ENCODE results near the gene PCYT1B. TPM values are rescaled to one million over a fixed set of nuclear protein-coding genes. Genes with fewer than 3 reads are reported as not detected.
"Not testable (repeated sequence)": the region's sequence is repeated elsewhere in the genome, so short reads cannot be mapped to it uniquely, and the experiment has no call there.

PCYT1B gene
- total RNA-seq, 2 experiments from 2014 or later, result not detected

- ChIA-PET CTCF (no interaction called here), POLR2A (no interaction called here)
- Mint-ChIP-seq H3K36me3 (ENCODE audit: low read depth) (no peaks in the 10 kb centered on the region), H3K4me1 (ENCODE audit: low read depth) (no peaks in the 10 kb centered on the region), H3K9me3 (ENCODE audit: insufficient read depth) (no peaks in the 10 kb centered on the region), H3K27ac (no peak overlapping the region), H3K27me3 (ENCODE audit: low read depth) (peaks cover 5% of the 10 kb centered on the region), H3K4me3 (no peak overlapping the region)
- DNase-seq (no peak), ATAC-seq (no peak)
These were observed 15.2 kb upstream of the PCYT1B start for GRCh38 chrX:24662352-24662751.

GRCh38 chrX:24661292-24661691, 14.1 kb upstream of the PCYT1B start:
- no peak for ATAC-seq
- Mint-ChIP-seq H3K27me3 (ENCODE audit: low read depth) (peaks cover 5% of the 10 kb centered on the region), H3K27ac (no peak overlapping the region), H3K9me3 (ENCODE audit: insufficient read depth) (no peaks in the 10 kb centered on the region), H3K4me1 (ENCODE audit: low read depth) (no peaks in the 10 kb centered on the region), H3K4me3 (no peak overlapping the region), H3K36me3 (ENCODE audit: low read depth) (no peaks in the 10 kb centered on the region)
- ChIA-PET CTCF (no interaction called here), POLR2A (no interaction called here)
- DNase-seq, result no peak

- Mint-ChIP-seq H3K27me3 (ENCODE audit: low read depth) (peaks cover 5% of the 10 kb centered on the region), H3K9me3 (ENCODE audit: insufficient read depth) (no peaks in the 10 kb centered on the region), H3K4me1 (ENCODE audit: low read depth) (no peaks in the 10 kb centered on the region), H3K36me3 (ENCODE audit: low read depth) (no peaks in the 10 kb centered on the region), H3K27ac (no peak overlapping the region), H3K4me3 (no peak overlapping the region)
- POLR2A ChIA-PET, result no interaction called here
- CTCF ChIA-PET, result no interaction called here
- DNase-seq (no peak), ATAC-seq (no peak)
These were observed 12.5 kb upstream of the PCYT1B start for GRCh38 chrX:24659646-24660045.

- Mint-ChIP-seq H3K4me3 (no peak overlapping the region), H3K27me3 (ENCODE audit: low read depth) (peaks cover 5% of the 10 kb centered on the region), H3K27ac (no peak overlapping the region), H3K36me3 (ENCODE audit: low read depth) (no peaks in the 10 kb centered on the region), H3K4me1 (ENCODE audit: low read depth) (no peaks in the 10 kb centered on the region), H3K9me3 (ENCODE audit: insufficient read depth) (no peaks in the 10 kb centered on the region)
- DNase-seq (no peak), ATAC-seq (no peak)
- ChIA-PET POLR2A (no interaction called here), CTCF (no interaction called here)
These were observed 12.0 kb upstream of the PCYT1B start for GRCh38 chrX:24659106-24659505.

GRCh38 chrX:24658421-24658820, 11.3 kb upstream of the PCYT1B start:
- ATAC-seq, result no peak
- DNase-seq, result no peak
- no peaks in the 10 kb centered on the region for H3K9me3 Mint-ChIP-seq (ENCODE audit: insufficient read depth)
- H3K4me3 Mint-ChIP-seq, result no peak overlapping the region
- no peaks in the 10 kb centered on the region for H3K4me1 Mint-ChIP-seq (ENCODE audit: low read depth)
- H3K27me3 Mint-ChIP-seq (ENCODE audit: low read depth), result peaks cover 5% of the 10 kb centered on the region
- CTCF ChIA-PET, result no interaction called here
- POLR2A ChIA-PET, result no interaction called here
- H3K27ac Mint-ChIP-seq, result no peak overlapping the region
- H3K36me3 Mint-ChIP-seq (ENCODE audit: low read depth), result no peaks in the 10 kb centered on the region

DNA sequence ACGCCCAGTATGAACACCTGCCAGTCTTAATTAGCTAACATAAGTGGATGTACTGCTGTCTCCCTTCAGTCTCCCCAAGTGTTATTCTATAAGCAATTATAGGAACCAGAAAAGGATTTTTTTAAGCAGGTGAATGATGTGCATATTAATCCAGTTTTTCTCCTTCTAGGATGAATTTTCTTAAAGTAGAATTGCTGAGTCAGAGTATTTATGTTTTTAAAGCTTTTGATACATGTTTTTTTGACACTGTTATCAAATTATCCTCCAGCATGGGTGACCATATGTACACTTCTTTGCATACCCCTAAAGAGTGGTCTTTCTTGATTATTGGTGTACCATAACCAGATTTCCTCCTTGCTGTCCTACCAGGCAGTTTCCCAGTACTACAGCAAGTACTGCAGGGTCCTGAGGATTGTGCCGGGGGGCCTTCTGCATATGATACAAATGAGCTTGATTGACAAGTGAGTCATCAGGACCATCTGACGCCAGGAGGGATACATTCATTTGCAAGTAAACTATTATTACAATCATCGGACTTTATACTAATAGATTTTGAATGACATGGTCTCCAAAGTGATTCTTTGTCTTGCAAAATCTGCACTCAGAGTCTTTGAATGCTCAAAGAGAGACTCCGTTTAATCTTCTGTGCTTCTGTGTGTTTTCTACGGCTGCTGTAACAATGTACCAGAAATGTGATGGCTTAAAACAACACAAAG, 10.7 kb upstream of the PCYT1B start:
- Mint-ChIP-seq H3K36me3 (ENCODE audit: low read depth) (no peaks in the 10 kb centered on the region), H3K4me1 (ENCODE audit: low read depth) (no peaks in the 10 kb centered on the region), H3K27me3 (ENCODE audit: low read depth) (peaks cover 5% of the 10 kb centered on the region), H3K9me3 (ENCODE audit: insufficient read depth) (no peaks in the 10 kb centered on the region), H3K27ac (no peak overlapping the region), H3K4me3 (no peak overlapping the region)
- ChIA-PET CTCF (no interaction called here), POLR2A (no interaction called here)
- DNase-seq (no peak), ATAC-seq (no peak)

DNA sequence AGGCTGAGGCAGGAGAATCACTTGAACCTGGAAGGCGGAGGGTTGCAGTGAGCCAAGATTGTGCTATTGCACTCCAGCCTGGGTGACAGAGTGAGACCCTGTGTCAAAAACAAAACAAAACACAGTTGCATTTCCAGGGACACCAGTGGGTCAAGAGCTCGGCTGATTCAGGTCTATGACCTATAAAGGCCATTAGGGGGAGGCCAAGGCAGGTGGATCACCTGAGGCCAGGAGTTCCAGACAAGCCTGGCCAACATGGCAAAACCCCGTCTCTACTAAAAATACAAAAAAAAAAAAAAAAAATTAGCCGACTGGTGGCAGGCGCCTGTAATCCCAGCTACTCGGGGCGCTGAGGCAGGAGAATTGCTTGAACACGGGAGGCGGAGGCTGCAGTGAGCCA, 8.5 kb upstream of the PCYT1B start:
- H3K27ac Mint-ChIP-seq; H3K4me1 Mint-ChIP-seq (ENCODE audit: low read depth); H3K9me3 Mint-ChIP-seq (ENCODE audit: insufficient read depth); POLR2A ChIA-PET; H3K4me3 Mint-ChIP-seq; DNase-seq; H3K27me3 Mint-ChIP-seq (ENCODE audit: low read depth); H3K36me3 Mint-ChIP-seq (ENCODE audit: low read depth); CTCF ChIA-PET; ATAC-seq: not testable (repeated sequence)

DNA sequence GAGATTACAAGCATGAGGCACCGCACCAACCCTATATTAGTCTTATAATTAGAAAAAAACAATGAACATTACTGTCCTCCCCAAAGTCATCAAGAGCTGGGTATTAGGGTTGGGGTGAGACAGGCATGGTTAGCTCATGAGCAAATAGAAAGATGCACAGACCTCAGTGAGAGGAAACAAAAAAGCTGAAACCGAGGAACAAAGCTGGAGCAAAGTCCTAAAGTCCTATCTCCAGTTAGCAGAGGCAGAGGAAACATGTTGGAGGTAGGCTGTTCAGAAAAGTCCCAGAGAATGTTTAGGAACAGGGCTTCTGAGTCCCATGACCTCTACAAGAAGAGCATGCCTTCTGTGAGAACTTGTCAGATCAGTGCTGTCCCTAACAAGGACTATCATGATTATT, 4.6 kb upstream of the PCYT1B start:
- ChIA-PET CTCF (no interaction called here), POLR2A (no interaction called here)
- Mint-ChIP-seq H3K4me1 (ENCODE audit: low read depth) (peaks cover 9% of the 10 kb centered on the region), H3K27ac (no peak overlapping the region), H3K4me3 (no peak overlapping the region), H3K27me3 (ENCODE audit: low read depth) (peaks cover 9% of the 10 kb centered on the region), H3K36me3 (ENCODE audit: low read depth) (no peaks in the 10 kb centered on the region), H3K9me3 (ENCODE audit: insufficient read depth) (no peaks in the 10 kb centered on the region)
- no peak for ATAC-seq
- no peak for DNase-seq

GRCh38 chrX:24648495-24648894, 1.3 kb upstream of the PCYT1B start:
- Mint-ChIP-seq H3K27ac (no peak overlapping the region), H3K9me3 (ENCODE audit: insufficient read depth) (no peaks in the 10 kb centered on the region), H3K36me3 (ENCODE audit: low read depth) (no peaks in the 10 kb centered on the region), H3K4me1 (ENCODE audit: low read depth) (peaks cover 15% of the 10 kb centered on the region), H3K4me3 (no peak overlapping the region), H3K27me3 (ENCODE audit: low read depth) (peaks cover 20% of the 10 kb centered on the region)
- POLR2A ChIA-PET, result no interaction called here
- CTCF ChIA-PET, result no interaction called here
- DNase-seq (no peak), ATAC-seq (no peak)

- CTCF ChIA-PET, result no interaction called here
- Mint-ChIP-seq H3K36me3 (ENCODE audit: low read depth) (no peaks in the 10 kb centered on the region), H3K27ac (no peak overlapping the region), H3K9me3 (ENCODE audit: insufficient read depth) (no peaks in the 10 kb centered on the region), H3K4me3 (peak overlapping the region; percentile 57), H3K27me3 (ENCODE audit: low read depth) (peaks cover 20% of the 10 kb centered on the region), H3K4me1 (ENCODE audit: low read depth) (peaks cover 15% of the 10 kb centered on the region)
- DNase-seq (no peak), ATAC-seq (peak; percentile 35)
- POLR2A ChIA-PET, result no interaction called here
These were observed 383 bp downstream of the PCYT1B start for GRCh38 chrX:24646745-24647182.

DNA sequence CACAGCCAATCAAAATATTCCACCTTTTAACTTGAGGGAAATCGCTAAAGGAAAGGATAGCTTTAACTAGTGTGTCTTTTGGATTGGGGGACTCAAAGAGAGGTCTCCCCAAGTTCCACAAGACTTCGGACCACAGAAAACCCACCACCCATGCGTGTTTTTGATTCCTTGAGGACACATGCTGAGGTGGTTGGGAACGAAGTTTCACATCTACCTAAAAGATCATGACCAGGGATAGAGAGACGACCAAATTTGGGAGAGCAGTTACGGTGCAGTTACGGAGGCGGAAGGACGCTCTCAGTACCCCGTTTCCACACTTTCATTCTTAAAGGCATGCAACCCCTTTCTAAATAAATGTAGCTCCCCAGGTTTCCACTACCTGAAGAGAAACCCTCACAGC, 1.1 kb downstream of the PCYT1B start:
- Mint-ChIP-seq H3K36me3 (ENCODE audit: low read depth) (no peaks in the 10 kb centered on the region), H3K27ac (no peak overlapping the region), H3K4me3 (peak overlapping the region; percentile 34), H3K4me1 (ENCODE audit: low read depth) (peaks cover 15% of the 10 kb centered on the region), H3K27me3 (ENCODE audit: low read depth) (peaks cover 20% of the 10 kb centered on the region), H3K9me3 (ENCODE audit: insufficient read depth) (no peaks in the 10 kb centered on the region)
- DNase-seq (no peak), ATAC-seq (no peak)
- ChIA-PET CTCF (no interaction called here), POLR2A (no interaction called here)

DNA sequence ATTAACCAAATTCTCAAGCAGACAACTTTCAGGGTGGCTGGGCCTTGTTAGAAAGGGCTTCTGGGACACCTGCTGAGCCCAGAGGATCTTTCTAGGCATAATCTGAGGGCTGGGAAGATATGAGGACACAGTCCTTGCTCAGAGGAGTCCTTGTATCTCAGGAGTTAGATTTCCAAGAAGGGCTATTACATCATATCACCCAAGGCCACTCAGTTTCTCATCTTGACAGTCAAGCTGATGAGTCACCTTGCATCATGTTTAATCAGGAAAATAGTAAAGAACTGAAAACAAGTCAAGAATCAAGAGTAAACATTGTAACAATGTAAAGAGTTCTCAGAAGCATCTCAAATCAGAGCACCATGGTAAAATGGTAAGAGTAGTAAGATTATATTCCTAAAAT, 4.0 kb downstream of the PCYT1B start:
- ATAC-seq (no peak), DNase-seq (no peak)
- no peak overlapping the region for H3K27ac Mint-ChIP-seq
- peaks cover 15% of the 10 kb centered on the region for H3K4me1 Mint-ChIP-seq (ENCODE audit: low read depth)
- CTCF ChIA-PET, result no interaction called here
- no peaks in the 10 kb centered on the region for H3K36me3 Mint-ChIP-seq (ENCODE audit: low read depth)
- POLR2A ChIA-PET, result no interaction called here
- peaks cover 18% of the 10 kb centered on the region for H3K27me3 Mint-ChIP-seq (ENCODE audit: low read depth)
- H3K4me3 Mint-ChIP-seq, result no peak overlapping the region
- no peaks in the 10 kb centered on the region for H3K9me3 Mint-ChIP-seq (ENCODE audit: insufficient read depth)

DNA sequence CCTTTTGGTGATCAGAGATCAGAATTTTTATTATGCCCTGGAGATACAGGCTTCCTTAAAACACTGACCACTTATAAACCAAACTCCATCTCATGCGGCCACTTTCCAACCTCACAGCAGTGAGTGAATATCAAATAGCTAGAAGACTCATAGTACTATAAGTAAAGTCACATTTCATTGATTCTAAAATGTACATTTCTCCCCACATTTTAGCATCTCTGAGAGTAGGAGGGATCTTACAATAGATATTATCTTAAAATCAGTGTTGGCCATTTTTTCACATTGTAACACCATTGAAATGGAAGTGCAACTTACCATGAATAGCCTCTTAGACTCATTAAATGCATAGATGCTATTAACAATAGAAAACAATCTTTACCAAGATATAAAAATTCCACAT, 17.4 kb downstream of the PCYT1B start:
- ChIA-PET CTCF (no interaction called here), POLR2A (no interaction called here)
- Mint-ChIP-seq H3K4me3 (no peak overlapping the region), H3K27ac (no peak overlapping the region), H3K36me3 (ENCODE audit: low read depth) (no peaks in the 10 kb centered on the region), H3K4me1 (ENCODE audit: low read depth) (no peaks in the 10 kb centered on the region), H3K27me3 (ENCODE audit: low read depth) (peaks cover 8% of the 10 kb centered on the region), H3K9me3 (ENCODE audit: insufficient read depth) (no peaks in the 10 kb centered on the region)
- ATAC-seq, result no peak
- no peak for DNase-seq
